HG03139 (cell line): ENCODE results near the gene MARCHF9.

Source experiments
- ATAC-seq: cut with Tn5 transposase; IDR thresholded peaks from one replicate; pipeline ENCODE4 v1.9.1; 2021; ENCODE audit not compliant: unreplicated experiment

The MARCHF9 gene

GRCh38 chr12:57724003-57724935, 30.6 kb upstream of the MARCHF9 start:
- no peak for ATAC-seq

GRCh38 chr12:57724936-57725740, 29.8 kb upstream of the MARCHF9 start:
- no peak for ATAC-seq

GRCh38 chr12:57725851-57726150, 29.1 kb upstream of the MARCHF9 start:
- no peak for ATAC-seq

- ATAC-seq, result no peak
Measured at GRCh38 chr12:57726151-57726883, 28.6 kb upstream of the MARCHF9 start.

GRCh38 chr12:57726884-57727757, 27.8 kb upstream of the MARCHF9 start:
- ATAC-seq, result no peak

- ATAC-seq, result no peak
Measured at GRCh38 chr12:57727758-57728395, 27.0 kb upstream of the MARCHF9 start.

- no peak for ATAC-seq
Measured at GRCh38 chr12:57729321-57729844, 25.5 kb upstream of the MARCHF9 start.

- no peak for ATAC-seq
Measured at GRCh38 chr12:57730336-57731067, 24.4 kb upstream of the MARCHF9 start.

- ATAC-seq, result no peak
Measured at GRCh38 chr12:57731411-57732080, 23.4 kb upstream of the MARCHF9 start.

GRCh38 chr12:57732270-57732669, 22.6 kb upstream of the MARCHF9 start:
- ATAC-seq, result no peak

GRCh38 chr12:57732726-57733593, 21.9 kb upstream of the MARCHF9 start:
- no peak for ATAC-seq

GRCh38 chr12:57733928-57734327, 21.0 kb upstream of the MARCHF9 start:
- ATAC-seq, result no peak

GRCh38 chr12:57734591-57734990, 20.3 kb upstream of the MARCHF9 start:
- no peak for ATAC-seq

- ATAC-seq, result no peak
Measured at GRCh38 chr12:57735198-57735855, 19.6 kb upstream of the MARCHF9 start.

- no peak for ATAC-seq
Measured at GRCh38 chr12:57735952-57736740, 18.8 kb upstream of the MARCHF9 start.

- no peak for ATAC-seq
Measured at GRCh38 chr12:57736741-57737466, 18.0 kb upstream of the MARCHF9 start.
